Small intestine (tissue), 7 donors: Measurements from ENCODE around the gene RNF114. TPM values are rescaled to one million over a fixed set of nuclear protein-coding genes. Genes with fewer than 3 reads are reported as not detected.

Source experiments
- DNase-seq, 2 donors: peaks; one replicate each; pipeline versions ENCODE4 v3.0.0 to v3.0.0-alpha.2; 2013
- FAIRE-seq: peaks from 2 replicates; lab custom pipeline; 2012; peaks lifted over from hg19 to GRCh38; lab: Jason Lieb, UNC
- H3K27ac ChIP-seq, 3 donors: one replicate each; pipeline ENCODE4 v1.5.1; 2013; ENCODE audit warnings: low read length in 2 of 3, mild to moderate bottlenecking in 2 of 3, control low read depth in 1 of 3, inconsistent platforms in 1 of 3, low read depth in 1 of 3, moderate library complexity in 1 of 3
- H3K27me3 ChIP-seq, 3 donors: one replicate each; pipeline ENCODE4 v1.6.1; 2013; ENCODE audit warnings: low read length in 3 of 3, inconsistent platforms in 1 of 3; ENCODE audit not compliant: control insufficient read depth in 3 of 3, insufficient read depth in 3 of 3
- H3K36me3 ChIP-seq, 3 donors: one replicate each; pipeline ENCODE4 v1.6.1; 2013; ENCODE audit warnings: low read length in 3 of 3, inconsistent platforms in 1 of 3, low read depth in 1 of 3, mild to moderate bottlenecking in 1 of 3, moderate library complexity in 1 of 3; ENCODE audit not compliant: control insufficient read depth in 3 of 3, insufficient read depth in 2 of 3
- H3K4me1 ChIP-seq, 3 donors: one replicate each; pipeline ENCODE4 v1.6.1; 2013; ENCODE audit warnings: low read length in 2 of 3, inconsistent platforms in 1 of 3, low read depth in 1 of 3, mild to moderate bottlenecking in 1 of 3, moderate library complexity in 1 of 3; ENCODE audit not compliant: control insufficient read depth in 3 of 3, insufficient read depth in 2 of 3
- H3K4me3 ChIP-seq, 3 donors: one replicate each; pipeline ENCODE4 v1.5.1; 2013; ENCODE audit warnings: low read length in 3 of 3, control low read depth in 1 of 3, inconsistent platforms in 1 of 3, low read depth in 1 of 3, mild to moderate bottlenecking in 1 of 3, moderate library complexity in 1 of 3
- H3K9me3 ChIP-seq, 2 donors: one replicate each; pipeline ENCODE4 v1.6.1; 2013; ENCODE audit warnings: low read depth in 1 of 2, low read length in 1 of 2; ENCODE audit not compliant: control insufficient read depth in 2 of 2, insufficient read depth in 1 of 2
- WGBS, 3 donors: extraction: QIAGEN DNeasy Blood & Tissue Kit; methylation state at CpG; one replicate each; pipeline ENCODE4 v1.1.7; 2013; 5-methylcytosine and 5-hydroxymethylcytosine counted together
- polyA plus RNA-seq, 4 donors: library from polyadenylated mRNA; stranded (reverse) in 3 of 4; unstranded in 1 of 4; fragments of 200-250 nt in 3 of 4; fragments of 120-200 nt in 1 of 4; gene quantifications; one replicate each; pipeline versions ENCODE4 v1.2.1 to v1.2.3, GENCODE V29; 2013
- donor health status: healthy with polysubstance abuse.
- donor health status: control.
- donor health status: control.
- donor health status: Bipolar disorder and iron deficiency.
- donor health status: healthy.

RNF114 gene
- polyA plus RNA-seq, 4 donors, result 51.2 to 118 (median 68.4) TPM

GRCh38 chr20:49889935-49890333, 46.3 kb upstream of the RNF114 start:
- Histone ChIP-seq H3K4me3 (no peak overlapping the region), H3K27ac (no peak overlapping the region), H3K27me3 (no peaks in the 10 kb centered on the region), H3K36me3 (peaks cover 5 to 71% (median 5%) of the 10 kb centered on the region in 3 donors), H3K4me1 (peaks cover 0 to 7% (median 0%) of the 10 kb centered on the region in 3 donors), H3K9me3 (no peaks in the 10 kb centered on the region)
- peak in 1 of 2 donors; percentile 49 for DNase-seq
- WGBS, 3 donors, result 65 to 67% (median 67%) methylated on average over 9 of the region's 9 CpGs
- no peak for FAIRE-seq

GRCh38 chr20:49890471-49891361, 45.5 kb upstream of the RNF114 start:
- H3K4me3 ChIP-seq, result no peak overlapping the region
- no peaks in the 10 kb centered on the region for H3K9me3 ChIP-seq
- no peak for DNase-seq
- peaks cover 0 to 7% (median 0%) of the 10 kb centered on the region in 3 donors for H3K4me1 ChIP-seq
- WGBS, 3 donors, result 61 to 77% (median 74%) methylated on average over 21 of the region's 21 CpGs
- no peaks in the 10 kb centered on the region for H3K27me3 ChIP-seq
- no peak overlapping the region for H3K27ac ChIP-seq
- peaks cover 1 to 64% (median 3%) of the 10 kb centered on the region in 3 donors for H3K36me3 ChIP-seq
- no peak for FAIRE-seq

- Histone ChIP-seq H3K4me3 (no peak overlapping the region), H3K36me3 (peaks cover 0 to 55% (median 3%) of the 10 kb centered on the region in 3 donors), H3K4me1 (peaks cover 0 to 7% (median 0%) of the 10 kb centered on the region in 3 donors), H3K9me3 (no peaks in the 10 kb centered on the region), H3K27me3 (no peaks in the 10 kb centered on the region), H3K27ac (no peak overlapping the region)
- DNase-seq, result no peak
- WGBS, 3 donors, result 90 to 91% (median 91%) methylated on average over 13 of the region's 13 CpGs
- FAIRE-seq, result no peak
These were observed 44.6 kb upstream of the RNF114 start for GRCh38 chr20:49891476-49892110.

GRCh38 chr20:49892260-49892659, 43.9 kb upstream of the RNF114 start:
- Histone ChIP-seq H3K36me3 (peaks cover 0 to 48% (median 3%) of the 10 kb centered on the region in 3 donors), H3K4me1 (peaks cover 0 to 7% (median 0%) of the 10 kb centered on the region in 3 donors), H3K27me3 (no peaks in the 10 kb centered on the region), H3K27ac (no peak overlapping the region), H3K9me3 (no peaks in the 10 kb centered on the region), H3K4me3 (no peak overlapping the region)
- 60 to 78% (median 76%) methylated on average over 9 of the region's 9 CpGs for WGBS, 3 donors
- FAIRE-seq (no peak), DNase-seq (no peak)

- 66 to 68% (median 66%) methylated on average over 11 of the region's 11 CpGs for WGBS, 3 donors
- H3K4me1 ChIP-seq, result peaks cover 0 to 7% (median 0%) of the 10 kb centered on the region in 3 donors
- H3K36me3 ChIP-seq, result peaks cover 0 to 42% (median 3%) of the 10 kb centered on the region in 3 donors
- no peaks in the 10 kb centered on the region for H3K9me3 ChIP-seq
- DNase-seq, result no peak
- no peak for FAIRE-seq
- no peak overlapping the region for H3K27ac ChIP-seq
- no peaks in the 10 kb centered on the region for H3K27me3 ChIP-seq
- H3K4me3 ChIP-seq, result no peak overlapping the region
These were observed 43.4 kb upstream of the RNF114 start for GRCh38 chr20:49892817-49893216.

- H3K9me3 ChIP-seq, result no peaks in the 10 kb centered on the region
- DNase-seq, result no peak
- FAIRE-seq, result no peak
- H3K27ac ChIP-seq, result peak overlapping the region in 1 of 3 donors; percentile 48
- peaks cover 0 to 7% (median 0%) of the 10 kb centered on the region in 3 donors for H3K4me1 ChIP-seq
- WGBS, 3 donors, result 63 to 78% (median 70%) methylated on average over 12 of the region's 12 CpGs
- no peaks in the 10 kb centered on the region for H3K27me3 ChIP-seq
- no peak overlapping the region for H3K4me3 ChIP-seq
- peaks cover 0 to 36% (median 0%) of the 10 kb centered on the region in 3 donors for H3K36me3 ChIP-seq
These were observed 42.7 kb upstream of the RNF114 start for GRCh38 chr20:49893242-49894072.

- no peak overlapping the region for H3K27ac ChIP-seq
- H3K27me3 ChIP-seq, result no peaks in the 10 kb centered on the region
- peaks cover 0 to 30% (median 0%) of the 10 kb centered on the region in 3 donors for H3K36me3 ChIP-seq
- FAIRE-seq (no peak), DNase-seq (no peak)
- WGBS, 3 donors, result 52 to 67% (median 59%) methylated on average over 6 of the region's 6 CpGs
- no peaks in the 10 kb centered on the region for H3K9me3 ChIP-seq
- H3K4me1 ChIP-seq, result peaks cover 0 to 7% (median 0%) of the 10 kb centered on the region in 3 donors
- H3K4me3 ChIP-seq, result no peak overlapping the region
These were observed 42.1 kb upstream of the RNF114 start for GRCh38 chr20:49894073-49894470.
